Smooth muscle cell (in vitro differentiated cells): ENCODE results near the gene REV3L. TPM values are rescaled to one million over a fixed set of nuclear protein-coding genes. Genes with fewer than 3 reads are reported as not detected.

Experiments used
- DNase-seq: peaks from one replicate; lab custom pipeline; 2025; ENCODE audit not compliant: unreplicated experiment; lab: John Stamatoyannopoulos, UW
- H2AFZ ChIP-seq: fragments of 200-600 bp; sonication (generic); 2 replicates; pipeline ENCODE4 v1.6.0; 2016; ENCODE audit warnings: antibody characterized with exemption, low read depth, mild to moderate bottlenecking
- H3F3A ChIP-seq: fragments of 200-600 bp; sonication (generic); 2 replicates; pipeline ENCODE4 v1.6.0; 2017; ENCODE audit warnings: antibody characterized with exemption, low read depth
- H3K27ac ChIP-seq: fragments of 200-600 bp; sonication (generic); 2 replicates; pipeline ENCODE4 v1.5.1; 2016; ENCODE audit warnings: low read depth, mild to moderate bottlenecking
- H3K27me3 ChIP-seq: fragments of 200-600 bp; sonication (generic); 2 replicates; pipeline ENCODE4 v1.6.1; 2016; ENCODE audit warnings: low read depth, mild to moderate bottlenecking
- H3K36me3 ChIP-seq: fragments of 200-600 bp; sonication (generic); 2 replicates; pipeline ENCODE4 v1.5.1; 2016; ENCODE audit warnings: low read depth
- H3K4me1 ChIP-seq: fragments of 200-600 bp; sonication (generic); 2 replicates; pipeline ENCODE4 v1.5.1; 2016; ENCODE audit warnings: low read depth
- H3K4me2 ChIP-seq: fragments of 200-600 bp; sonication (generic); 2 replicates; pipeline ENCODE4 v1.6.0; 2016; ENCODE audit warnings: mild to moderate bottlenecking
- H3K4me3 ChIP-seq: fragments of 200-600 bp; sonication (generic); 2 replicates; pipeline ENCODE4 v1.5.1; 2016; ENCODE audit warnings: mild to moderate bottlenecking
- H3K79me2 ChIP-seq: fragments of 200-600 bp; sonication (generic); 2 replicates; pipeline ENCODE4 v1.6.0; 2016; ENCODE audit warnings: low read depth, mild to moderate bottlenecking
- H3K9ac ChIP-seq: fragments of 200-600 bp; sonication (generic); 2 replicates; pipeline ENCODE4 v1.6.0; 2016; ENCODE audit warnings: low read depth
- H3K9me3 ChIP-seq: fragments of 200-600 bp; sonication (generic); replicated peaks from 2 replicates; pipeline ENCODE4 v1.5.1; 2016; ENCODE audit warnings: low read depth
- H4K20me1 ChIP-seq: fragments of 200-600 bp; sonication (generic); 2 replicates; pipeline ENCODE4 v1.6.0; 2016; ENCODE audit warnings: low read depth
- WGBS: methylation state at CpG from one replicate; pipeline ENCODE4 v1.1.7; 2016; ENCODE audit warnings: low lambda C conversion rate; 5-methylcytosine and 5-hydroxymethylcytosine counted together
- polyA plus RNA-seq: library from polyadenylated mRNA; unstranded; fragments of >200 nt; fragmentation: Nextera tagmentation; extraction: Ambion mirVana; gene quantifications from 2 replicates; pipeline ENCODE4 v1.2.1, GENCODE V29; 2016
- total RNA-seq: library from RNA; depleted of rRNA; stranded (reverse); fragments of >200 nt; gene quantifications from 2 replicates; pipeline ENCODE4 v1.2.3, GENCODE V29; 2014
- TF ChIP-seq, protein P1 (sequence below): fragments of 200-600 bp; sonication (generic); IDR thresholded peaks from 2 replicates; pipeline ENCODE4 v1.5.1; 2017; ENCODE audit warnings: borderline replicate concordance, mild to moderate bottlenecking, antibody characterized with exemption; ENCODE audit not compliant: insufficient read depth, poor library complexity, severe bottlenecking

Gene REV3L
- total and polyA plus RNA-seq, 2 experiments from 2014 or later: 6.9 to 19.8 TPM

DNA sequence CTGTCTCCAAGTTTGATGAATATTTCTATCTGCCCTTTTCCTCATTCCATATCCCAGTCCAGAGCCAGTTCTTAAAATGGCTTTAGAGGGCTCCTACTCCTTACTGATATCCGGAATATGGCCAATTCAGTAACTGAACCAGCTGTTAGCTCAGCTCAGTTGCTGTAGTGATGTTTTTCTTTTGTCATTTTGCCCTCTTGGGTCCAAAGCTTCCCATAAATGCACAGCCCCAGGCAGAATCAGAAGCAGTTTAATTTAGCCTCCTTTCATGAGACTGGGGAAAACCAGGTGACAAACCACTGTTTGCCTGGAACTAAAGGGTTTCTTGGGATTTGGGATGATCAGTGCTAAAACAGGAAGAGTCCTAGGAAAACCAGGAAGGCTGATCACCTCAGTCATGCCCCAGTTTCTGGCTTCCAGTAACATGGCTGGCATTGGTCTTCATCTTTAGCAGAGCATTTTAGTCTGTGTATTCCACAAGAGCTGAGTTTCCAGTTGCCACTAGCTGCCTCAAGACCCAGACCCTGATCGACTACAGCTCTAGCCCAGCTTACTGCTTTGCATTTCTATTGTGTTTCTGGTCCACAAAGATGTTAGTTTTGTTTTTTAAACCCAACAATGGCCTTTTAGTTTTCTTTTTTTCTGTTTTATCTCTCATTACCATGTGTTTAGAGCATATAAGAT, 40.6 kb upstream of the REV3L start:
- no peaks in the 10 kb centered on the region for H3K9me3 ChIP-seq
- no peaks in the 10 kb centered on the region for H3K36me3 ChIP-seq
- no peaks in the 10 kb centered on the region for H4K20me1 ChIP-seq
- peaks cover 16% of the 10 kb centered on the region for H3K79me2 ChIP-seq
- TF ChIP-seq, protein P1, sequence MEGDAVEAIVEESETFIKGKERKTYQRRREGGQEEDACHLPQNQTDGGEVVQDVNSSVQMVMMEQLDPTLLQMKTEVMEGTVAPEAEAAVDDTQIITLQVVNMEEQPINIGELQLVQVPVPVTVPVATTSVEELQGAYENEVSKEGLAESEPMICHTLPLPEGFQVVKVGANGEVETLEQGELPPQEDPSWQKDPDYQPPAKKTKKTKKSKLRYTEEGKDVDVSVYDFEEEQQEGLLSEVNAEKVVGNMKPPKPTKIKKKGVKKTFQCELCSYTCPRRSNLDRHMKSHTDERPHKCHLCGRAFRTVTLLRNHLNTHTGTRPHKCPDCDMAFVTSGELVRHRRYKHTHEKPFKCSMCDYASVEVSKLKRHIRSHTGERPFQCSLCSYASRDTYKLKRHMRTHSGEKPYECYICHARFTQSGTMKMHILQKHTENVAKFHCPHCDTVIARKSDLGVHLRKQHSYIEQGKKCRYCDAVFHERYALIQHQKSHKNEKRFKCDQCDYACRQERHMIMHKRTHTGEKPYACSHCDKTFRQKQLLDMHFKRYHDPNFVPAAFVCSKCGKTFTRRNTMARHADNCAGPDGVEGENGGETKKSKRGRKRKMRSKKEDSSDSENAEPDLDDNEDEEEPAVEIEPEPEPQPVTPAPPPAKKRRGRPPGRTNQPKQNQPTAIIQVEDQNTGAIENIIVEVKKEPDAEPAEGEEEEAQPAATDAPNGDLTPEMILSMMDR: no peak
- no peaks in the 10 kb centered on the region for H3K4me1 ChIP-seq
- H3K4me2 ChIP-seq: no peak overlapping the region
- no peaks in the 10 kb centered on the region for H3K27me3 ChIP-seq
- H3K27ac ChIP-seq: no peak overlapping the region
- WGBS: 80% methylated on average over 2 of the region's 2 CpGs
- no peak overlapping the region for H3K9ac ChIP-seq
- no peak overlapping the region for H3K4me3 ChIP-seq
- H3F3A ChIP-seq: no peaks in the 10 kb centered on the region
- no peak for DNase-seq
- no peak overlapping the region for H2AFZ ChIP-seq

DNA sequence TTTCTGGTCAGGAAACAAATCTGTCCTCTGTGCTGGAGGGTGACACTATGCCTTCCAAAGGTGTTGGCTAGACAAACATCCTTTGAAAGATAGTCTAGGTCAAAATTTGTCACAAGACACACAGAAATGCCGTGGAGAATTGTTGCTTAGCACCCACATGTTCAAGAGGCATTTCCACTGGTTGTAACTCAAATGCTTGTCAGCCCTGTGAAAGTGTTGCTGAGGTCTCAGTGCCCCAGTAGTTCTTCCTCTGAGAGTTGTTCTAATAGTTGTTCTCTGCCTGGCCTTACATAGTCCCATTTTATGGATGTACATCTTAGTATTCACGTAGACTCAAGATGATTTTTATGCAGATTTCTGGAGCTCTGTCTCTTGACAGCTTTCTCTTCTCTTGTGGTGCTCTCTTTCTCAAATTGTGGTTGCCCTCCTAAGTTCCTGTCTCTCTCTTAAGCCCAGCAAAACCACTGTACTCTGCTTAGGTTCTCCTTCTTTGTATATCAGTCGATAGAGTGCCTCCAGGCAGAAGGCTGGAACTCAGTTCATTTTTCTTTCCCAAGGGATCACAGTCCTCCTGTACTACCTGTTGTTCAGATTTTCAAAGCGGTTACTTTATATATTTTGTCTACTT, 39.5 kb upstream of the REV3L start:
- no peak for DNase-seq
- H3K27ac ChIP-seq: peak overlapping the region; percentile 2
- no peaks in the 10 kb centered on the region for H3F3A ChIP-seq
- H3K9me3 ChIP-seq: no peaks in the 10 kb centered on the region
- peaks cover 5% of the 10 kb centered on the region for H3K79me2 ChIP-seq
- no peak overlapping the region for H3K9ac ChIP-seq
- H4K20me1 ChIP-seq: no peaks in the 10 kb centered on the region
- TF ChIP-seq, protein P1: no peak
- 89% methylated on average over 4 of the region's 4 CpGs for WGBS
- H3K27me3 ChIP-seq: no peaks in the 10 kb centered on the region
- no peak overlapping the region for H2AFZ ChIP-seq
- H3K4me3 ChIP-seq: no peak overlapping the region
- no peak overlapping the region for H3K4me2 ChIP-seq
- H3K36me3 ChIP-seq: no peaks in the 10 kb centered on the region
- no peaks in the 10 kb centered on the region for H3K4me1 ChIP-seq

- Histone ChIP-seq H3K4me1 (no peaks in the 10 kb centered on the region), H3K4me3 (no peak overlapping the region), H3K36me3 (no peaks in the 10 kb centered on the region), H4K20me1 (no peaks in the 10 kb centered on the region), H3F3A (no peaks in the 10 kb centered on the region), H2AFZ (no peak overlapping the region), H3K9ac (no peak overlapping the region), H3K4me2 (no peak overlapping the region), H3K27me3 (no peaks in the 10 kb centered on the region), H3K79me2 (peaks cover 4% of the 10 kb centered on the region), H3K27ac (peak overlapping the region; percentile 2), H3K9me3 (no peaks in the 10 kb centered on the region)
- 47% methylated on average over 5 of the region's 5 CpGs for WGBS
- TF ChIP-seq, protein P1: no peak
- no peak for DNase-seq
These were observed 38.7 kb upstream of the REV3L start for GRCh38 chr6:111521497-111522270.
